K562 (cell line): ENCODE measurements around the gene CHCHD6. TPM values are rescaled to one million over a fixed set of nuclear protein-coding genes. Genes with fewer than 3 reads are reported as not detected.

Experiments used
- ATAC-seq: fragments of 200-7000 bp; cut with Tn5 transposase; 3 replicates; pipeline ENCODE4 v1.9.1; 2020; ENCODE audit warnings: moderate library complexity
- BruUV-seq: library from RNA; stranded (reverse); fragments of 400-500 nt; replicated peaks from 2 replicates; lab custom pipeline; 2021; lab: Mats Ljungman, UMichigan
- CTCF ChIA-PET: fragments of 300-600 bp; formaldehyde crosslinking; extraction: SDS; loops from one replicate; lab custom pipeline; 2021; ENCODE audit warnings: low intra/inter-chr PET ratio; lab: Yijun Ruan, JAX
- POLR2A ChIA-PET: fragments of 300-600, 350-650 bp; sonication (Branson Sonifier 250); formaldehyde crosslinking; extraction: SDS; loops from one replicate; lab custom pipeline; 2021; ENCODE audit warnings: antibody characterized with exemption, inconsistent platforms; lab: Yijun Ruan, JAX
- DNase-seq, 4 experiments: peaks; one replicate each; pipeline versions ENCODE4 v3.0.0 to v3.0.0-alpha.2; 2011 to 2018; ENCODE audit warnings: low spot score in 3 of 4, mixed read lengths in 3 of 4; ENCODE audit errors: extremely low read depth in 1 of 4
- FAIRE-seq: peaks from 2 replicates; lab custom pipeline; 2011; peaks lifted over from hg19 to GRCh38; lab: Jason Lieb, UNC
- H2AFZ ChIP-seq: 2 replicates; pipeline ENCODE4 v1.6.0; 2011; ENCODE audit warnings: low read depth, low read length, control low read depth, inconsistent platforms
- H3K27ac ChIP-seq: fragments of 200-600 bp; 3 replicates; pipeline ENCODE4 v1.8.0; 2011; ENCODE audit warnings: low read depth, mild to moderate bottlenecking, control low read depth, inconsistent platforms, low read length, moderate library complexity, mixed read lengths; ENCODE audit errors: extremely low read depth
- H3K27me3 ChIP-seq, 2 experiments: fragments of 300-600 bp in 1 of 2; 2 replicates in 1 of 2; 3 replicates in 1 of 2; pipeline versions ENCODE4 v1.6.0 to v1.8.0; 2011; ENCODE audit warnings: inconsistent platforms in 2 of 2, low read length in 2 of 2, mild to moderate bottlenecking in 1 of 2, mixed read lengths in 1 of 2, moderate library complexity in 1 of 2; ENCODE audit not compliant: control insufficient read depth in 2 of 2, insufficient read depth in 2 of 2
- H3K36me3 ChIP-seq: fragments of 300-600 bp; 3 replicates; pipeline ENCODE4 v1.8.0; 2011; ENCODE audit warnings: mild to moderate bottlenecking, low read length, inconsistent platforms; ENCODE audit not compliant: control insufficient read depth, insufficient read depth
- H3K4me1 ChIP-seq, 2 experiments: fragments of 200-600 bp in 1 of 2; replicated peaks in 1 of 2; 2 replicates in 1 of 2; 3 replicates in 1 of 2; pipeline versions ENCODE4 v1.5.1 to v1.8.0; 2011; ENCODE audit warnings: inconsistent platforms in 2 of 2, low read length in 2 of 2, mild to moderate bottlenecking in 1 of 2, mixed read lengths in 1 of 2, moderate library complexity in 1 of 2; ENCODE audit not compliant: control insufficient read depth in 2 of 2, insufficient read depth in 2 of 2
- H3K4me2 ChIP-seq: 2 replicates; pipeline ENCODE4 v1.6.1; 2011; ENCODE audit warnings: low read length, control low read depth, inconsistent platforms, mixed read lengths; ENCODE audit not compliant: insufficient read depth
- H3K4me3 ChIP-seq: fragments of 200-600 bp; sonication (generic), shearing (Covaris generic); 2 replicates; pipeline ENCODE4 v1.5.1; 2016; ENCODE audit warnings: control low read depth, inconsistent platforms
- H3K79me2 ChIP-seq: fragments of 200-600 bp; 3 replicates; pipeline ENCODE4 v1.8.0; 2011; ENCODE audit warnings: low read length, inconsistent platforms; ENCODE audit not compliant: control insufficient read depth, insufficient read depth
- H3K9ac ChIP-seq, 2 experiments: 2 replicates each; pipeline versions ENCODE4 v1.6.0 to v1.6.1; 2011; ENCODE audit warnings: low read depth in 2 of 2, low read length in 2 of 2, control low read depth in 1 of 2, inconsistent platforms in 1 of 2, mild to moderate bottlenecking in 1 of 2, mixed read lengths in 1 of 2; ENCODE audit not compliant: insufficient read depth in 1 of 2
- H3K9me1 ChIP-seq: one replicate; pipeline ENCODE4 v1.6.0; 2011; ENCODE audit warnings: inconsistent platforms, mild to moderate bottlenecking, low read length, moderate library complexity; ENCODE audit not compliant: control insufficient read depth, insufficient read depth
- H3K9me3 ChIP-seq: replicated peaks from 2 replicates; pipeline ENCODE4 v1.5.1; 2011; ENCODE audit warnings: low read depth, low read length, inconsistent platforms; ENCODE audit not compliant: control insufficient read depth, insufficient read depth
- H4K20me1 ChIP-seq: replicated peaks from 2 replicates; pipeline ENCODE4 v1.6.1; 2011; ENCODE audit warnings: low read length, inconsistent platforms, mixed read lengths; ENCODE audit not compliant: control insufficient read depth, insufficient read depth
- BRF1 ChIP-seq: IDR thresholded peaks from 3 replicates; pipeline ENCODE4 v1.6.1; 2011; ENCODE audit warnings: borderline replicate concordance, mild to moderate bottlenecking; ENCODE audit not compliant: insufficient read length; ENCODE audit errors: extremely low read depth
- C11orf30 ChIP-seq: fragments of 450-650 bp; IDR thresholded peaks from 2 replicates; pipeline ENCODE4 v1.6.1; 2016; ENCODE audit warnings: low read depth, mild to moderate bottlenecking
- ILK ChIP-seq: fragments of 450-650 bp; IDR thresholded peaks from 2 replicates; pipeline ENCODE4 v1.6.1; 2016; ENCODE audit warnings: missing genetic modification characterization, low read depth, mild to moderate bottlenecking, missing compliant biosample characterization, moderate library complexity, borderline replicate concordance
- JUNB ChIP-seq: fragments of 450-650 bp; formaldehyde crosslinking; conservative IDR thresholded peaks from 2 replicates; pipeline ENCODE4 v1.4.0; 2020; ENCODE audit warnings: mild to moderate bottlenecking
- NFIC ChIP-seq: fragments of 450-650 bp; IDR thresholded peaks from 2 replicates; pipeline ENCODE4 v1.6.1; 2017; ENCODE audit warnings: mild to moderate bottlenecking, inconsistent platforms
- NFIX ChIP-seq: fragments of 250-450 bp; sonication (Bioruptor Pico); IDR thresholded peaks from 2 replicates; pipeline ENCODE4 v1.4.0; 2020; ENCODE audit warnings: low read depth, mild to moderate bottlenecking, moderate library complexity
- NFRKB ChIP-seq: fragments of 450-650 bp; IDR thresholded peaks from 2 replicates; pipeline ENCODE4 v1.6.1; 2016; ENCODE audit warnings: low read depth
- NR2C1 ChIP-seq, 2 experiments: fragments of 450-650 bp; IDR thresholded peaks; 2 replicates each; pipeline ENCODE4 v1.6.1; 2017; ENCODE audit warnings: mild to moderate bottlenecking in 2 of 2, antibody characterized with exemption in 1 of 2, inconsistent platforms in 1 of 2, missing compliant biosample characterization in 1 of 2, missing genetic modification characterization in 1 of 2
- NR3C1 ChIP-seq: sonication (generic); formaldehyde crosslinking; IDR thresholded peaks from 2 replicates; pipeline ENCODE4 v1.8.1; 2022; ENCODE audit warnings: missing genetic modification reagents
- ZNF583 ChIP-seq: fragments of 250-450 bp; sonication (Bioruptor Pico); IDR thresholded peaks from 2 replicates; pipeline ENCODE4 v1.4.0; 2020
- WGBS: fragments of 100-300 bp; shearing (Covaris generic); methylation state at CpG from one replicate; pipeline ENCODE4 v1.1.6; 2016; ENCODE audit warnings: low coverage, mixed read lengths; ENCODE audit not compliant: insufficient coverage; ENCODE audit errors: missing lambda C conversion rate; 5-methylcytosine and 5-hydroxymethylcytosine counted together
- in situ Hi-C: fragments of 300-500 bp; cut with MboI; formaldehyde crosslinking; loops from 4 replicates; pipeline ENCODE4 v1.15.0; 2018; ENCODE audit warnings: inconsistent platforms, mixed read lengths
- intact Hi-C: fragments of 100-400 bp; cut with micrococcal nuclease; formaldehyde crosslinking; loops from 2 replicates; pipeline ENCODE4 v1.14.2; 2022
- polyA plus RNA-seq, 8 experiments: library from polyadenylated mRNA; depleted of rRNA in 4 of 8; stranded (reverse) in 5 of 8; unstranded in 3 of 8; fragments of >200 nt; fragmentation: Nextera tagmentation in 2 of 8; fragmentation: Illumina TruSeq in 1 of 8; extraction: Ambion mirVana in 2 of 8; extraction: Trizol in 1 of 8; gene quantifications; 2 replicates each; pipeline versions ENCODE4 v1.2.1 to v1.2.3, GENCODE V29; 2011 to 2014; ENCODE audit warnings: inconsistent platforms in 1 of 8, missing spikeins in 1 of 8
- total RNA-seq, 7 experiments: library from RNA; depleted of rRNA in 6 of 7; stranded (reverse); fragments of >200 nt in 6 of 7; fragmentation: Illumina TruSeq in 2 of 7; extraction: Trizol in 2 of 7; gene quantifications; 2 replicates each; pipeline versions ENCODE4 v1.2.1 to v1.2.3, GENCODE V29; 2011 to 2021; ENCODE audit warnings: low replicate concordance in 1 of 7
- TF ChIP-seq, protein P1 (sequence below), 2 experiments: fragments of 200-800 bp in 1 of 2; sonication (Bioruptor generic) in 1 of 2; sonication (generic) in 1 of 2; formaldehyde crosslinking in 1 of 2; IDR thresholded peaks in 1 of 2; conservative IDR thresholded peaks in 1 of 2; 2 replicates each; pipeline versions ENCODE4 v1.5.0 to v1.6.1; 2016 to 2020; ENCODE audit warnings: missing compliant biosample characterization in 1 of 2, missing genetic modification characterization in 1 of 2, missing genetic modification reagents in 1 of 2
- TF ChIP-seq, protein P2 (sequence below), 3 experiments: IDR thresholded peaks in 2 of 3; conservative IDR thresholded peaks in 1 of 3; 2 replicates each; pipeline ENCODE4 v1.5.1; 2011 to 2012; ENCODE audit warnings: low read length in 3 of 3, mild to moderate bottlenecking in 3 of 3, control low read depth in 2 of 3, improper control_type of control experiment in 1 of 3, inconsistent platforms in 1 of 3, low read depth in 1 of 3, mixed read lengths in 1 of 3, moderate library complexity in 1 of 3; ENCODE audit not compliant: insufficient read depth in 2 of 3

CHCHD6 gene
- total and polyA plus RNA-seq, 9 of the 15 experiments (the other 6 are each of a cell fraction or from before 2014, with no cell fraction given) = 4.6 to 18.6 (median 10.9) TPM

DNA sequence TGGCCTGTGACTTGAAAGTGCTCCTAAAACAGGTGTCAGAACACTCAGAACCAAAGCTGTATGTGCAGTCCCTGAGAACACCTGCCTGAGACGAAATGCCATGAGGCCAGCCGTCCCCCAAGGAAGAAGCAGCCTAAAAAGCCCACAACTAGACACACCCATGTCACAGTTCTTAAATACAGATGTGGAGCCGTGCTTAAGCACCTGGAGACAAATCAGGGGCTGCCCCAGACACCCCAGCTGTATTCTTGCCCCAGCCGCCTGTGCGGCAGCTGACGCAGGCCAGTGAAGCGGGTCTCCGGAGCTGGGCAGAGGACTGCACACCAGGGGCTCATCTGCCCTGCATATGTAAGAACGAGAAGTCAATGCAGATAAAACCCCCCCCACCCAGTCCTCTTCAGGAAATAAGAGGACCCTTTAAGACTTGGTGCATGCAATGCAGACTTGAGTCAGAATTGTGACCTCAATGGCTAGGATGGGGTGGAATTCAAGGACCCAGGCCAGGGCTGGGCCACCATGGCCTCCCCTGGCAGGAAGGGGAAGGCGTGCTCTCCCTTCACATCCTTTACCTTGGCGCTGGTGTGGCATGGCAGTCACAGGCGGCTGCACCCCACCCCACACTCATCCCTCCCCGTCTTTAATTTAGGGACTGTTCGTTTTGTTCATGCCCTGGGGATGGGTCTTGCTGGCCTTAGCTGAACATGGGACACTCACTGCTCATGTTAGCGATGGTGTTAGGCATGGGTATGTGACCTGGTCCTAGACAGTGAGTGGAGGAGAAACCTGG lies 251.2 kb downstream of the CHCHD6 start (continued):
- no peak for TF ChIP-seq C11orf30
- no peak for TF ChIP-seq NFRKB
- TF ChIP-seq ILK (tag) = no peak
- no peak for TF ChIP-seq NFIX
- TF ChIP-seq JUNB = no peak
- no peak for TF ChIP-seq NFIC
- TF ChIP-seq, all 486 proteins: peak for 0

DNA sequence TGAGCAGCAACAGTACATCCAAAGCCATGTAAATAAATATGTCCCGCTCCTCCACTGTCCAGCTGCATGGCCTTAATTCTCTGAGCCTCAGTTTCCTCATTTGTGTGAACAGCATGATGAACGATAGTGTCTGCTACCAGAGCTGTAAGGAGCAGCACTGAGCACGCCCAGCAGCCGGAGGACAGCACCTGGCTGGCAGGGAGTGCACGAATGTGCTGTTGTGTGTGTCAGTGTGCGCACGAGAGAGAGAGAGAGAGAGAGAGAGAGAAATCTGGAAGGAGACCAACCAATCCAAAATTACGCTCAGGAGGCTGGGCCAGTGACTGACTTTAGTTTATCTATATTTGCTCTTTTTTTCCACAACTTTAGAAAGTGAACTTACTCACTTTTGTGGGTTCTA lies 252.3 kb downstream of the CHCHD6 start:
- BruUV-seq = no TSS peak
- WGBS = 68% methylated on average over 6 of the region's 8 CpGs

More for the DNA sequence above, 252.3 kb downstream of the CHCHD6 start:
- no peak overlapping the region for H2AFZ ChIP-seq
- intact Hi-C loops = no loop called here
- H3K4me2 ChIP-seq = no peak overlapping the region
- H3K9me1 ChIP-seq = no peaks in the 10 kb centered on the region
- POLR2A ChIA-PET = no interaction called here
- FAIRE-seq (no peak), DNase-seq (no peak), ATAC-seq (no peak)
- H4K20me1 ChIP-seq = no peaks in the 10 kb centered on the region
- no peaks in the 10 kb centered on the region for H3K27me3 ChIP-seq
- H3K36me3 ChIP-seq = no peaks in the 10 kb centered on the region
- H3K27ac ChIP-seq = no peak overlapping the region
- H3K9ac ChIP-seq = no peak overlapping the region
- TF ChIP-seq, protein P1, sequence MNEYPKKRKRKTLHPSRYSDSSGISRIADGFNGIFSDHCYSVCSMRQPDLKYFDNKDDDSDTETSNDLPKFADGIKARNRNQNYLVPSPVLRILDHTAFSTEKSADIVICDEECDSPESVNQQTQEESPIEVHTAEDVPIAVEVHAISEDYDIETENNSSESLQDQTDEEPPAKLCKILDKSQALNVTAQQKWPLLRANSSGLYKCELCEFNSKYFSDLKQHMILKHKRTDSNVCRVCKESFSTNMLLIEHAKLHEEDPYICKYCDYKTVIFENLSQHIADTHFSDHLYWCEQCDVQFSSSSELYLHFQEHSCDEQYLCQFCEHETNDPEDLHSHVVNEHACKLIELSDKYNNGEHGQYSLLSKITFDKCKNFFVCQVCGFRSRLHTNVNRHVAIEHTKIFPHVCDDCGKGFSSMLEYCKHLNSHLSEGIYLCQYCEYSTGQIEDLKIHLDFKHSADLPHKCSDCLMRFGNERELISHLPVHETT (CRISPR knock-in tag; conservative IDR thresholded peaks at IDR 0.05 in 1 of 2, IDR thresholded peaks at IDR 0.05 in 1 of 2) = no peak
- TF ChIP-seq NR3C1 (CRISPR knock-in tag) (no peak), NR2C1 (IDR thresholded peaks at IDR 0.05) (no peak), NR2C1 (tag; IDR thresholded peaks at IDR 0.05) (no peak), ZNF583 (no peak), NFIC (0 out of 2 replicates have a peak, but pooled peaks have one; percentile 8), BRF1 (no peak)
- TF ChIP-seq, protein P2, sequence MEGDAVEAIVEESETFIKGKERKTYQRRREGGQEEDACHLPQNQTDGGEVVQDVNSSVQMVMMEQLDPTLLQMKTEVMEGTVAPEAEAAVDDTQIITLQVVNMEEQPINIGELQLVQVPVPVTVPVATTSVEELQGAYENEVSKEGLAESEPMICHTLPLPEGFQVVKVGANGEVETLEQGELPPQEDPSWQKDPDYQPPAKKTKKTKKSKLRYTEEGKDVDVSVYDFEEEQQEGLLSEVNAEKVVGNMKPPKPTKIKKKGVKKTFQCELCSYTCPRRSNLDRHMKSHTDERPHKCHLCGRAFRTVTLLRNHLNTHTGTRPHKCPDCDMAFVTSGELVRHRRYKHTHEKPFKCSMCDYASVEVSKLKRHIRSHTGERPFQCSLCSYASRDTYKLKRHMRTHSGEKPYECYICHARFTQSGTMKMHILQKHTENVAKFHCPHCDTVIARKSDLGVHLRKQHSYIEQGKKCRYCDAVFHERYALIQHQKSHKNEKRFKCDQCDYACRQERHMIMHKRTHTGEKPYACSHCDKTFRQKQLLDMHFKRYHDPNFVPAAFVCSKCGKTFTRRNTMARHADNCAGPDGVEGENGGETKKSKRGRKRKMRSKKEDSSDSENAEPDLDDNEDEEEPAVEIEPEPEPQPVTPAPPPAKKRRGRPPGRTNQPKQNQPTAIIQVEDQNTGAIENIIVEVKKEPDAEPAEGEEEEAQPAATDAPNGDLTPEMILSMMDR (IDR thresholded peaks at IDR 0.05 in 2 of 3, conservative IDR thresholded peaks at IDR 0.05 in 1 of 3; ENCODE audit: insufficient read depth in 2 of 3, low read depth in 1 of 3, low read length in 3 of 3) = no peak
- no peaks in the 10 kb centered on the region for H3K9me3 ChIP-seq
- in situ Hi-C loops = no loop called here
- no peaks in the 10 kb centered on the region; the same call in 2 of the 3 replicates for H3K79me2 ChIP-seq
- CTCF ChIA-PET = no interaction called here
- H3K4me3 ChIP-seq = no peak overlapping the region
- H3K4me1 ChIP-seq = peaks cover 4 to 19% of the 10 kb centered on the region in 2 experiments; a peak in 4 of 5 replicates
